ENCODE results near the gene CFAP77.

- TF ChIP-seq CTCF (IDR thresholded peaks at IDR 0.05 in 2 of 3, conservative IDR thresholded peaks at IDR 0.05 in 1 of 3; ENCODE audit: control insufficient read depth in 2 of 3, extremely low read depth in 1 of 3, insufficient read depth in 1 of 3, low read depth in 3 of 3, low read length in 3 of 3) = no peak
- no peak for TF ChIP-seq HDAC2 (IDR thresholded peaks at IDR 0.05)
Observed at GRCh38 chr9:132557159-132557558, 147.1 kb downstream of the CFAP77 start.
